HepG2 (cell line): ENCODE results near the gene ZNF132. TPM values are rescaled to one million over a fixed set of nuclear protein-coding genes. Genes with fewer than 3 reads are reported as not detected.
A peak's percentile ranks its signal among the peaks of the same experiment; 100 is the strongest.

Experiments used
- ATAD3A ChIP-seq: sonication (generic); formaldehyde crosslinking; IDR thresholded peaks from 2 replicates; pipeline ENCODE4 v1.4.0; 2020; ENCODE audit warnings: missing genetic modification reagents
- CEBPB ChIP-seq: IDR thresholded peaks from 2 replicates; pipeline ENCODE4 v1.6.1; 2011; ENCODE audit warnings: low read depth, low read length, improper control_type of control experiment, borderline replicate concordance
- HNRNPUL1 ChIP-seq: fragments of 200-400 bp; formaldehyde crosslinking; IDR thresholded peaks from 2 replicates; pipeline ENCODE4 v1.6.1; 2017; ENCODE audit warnings: low read depth, mild to moderate bottlenecking, low read length, moderate library complexity
- POGK ChIP-seq: sonication (generic); formaldehyde crosslinking; conservative IDR thresholded peaks from 2 replicates; pipeline ENCODE4 v1.8.0; 2022; ENCODE audit warnings: mild to moderate bottlenecking, moderate library complexity, missing genetic modification reagents
- SAFB2 ChIP-seq: sonication (generic); formaldehyde crosslinking; IDR thresholded peaks from 2 replicates; pipeline ENCODE4 v1.5.1; 2020; ENCODE audit warnings: missing genetic modification reagents, low read depth, mild to moderate bottlenecking, borderline replicate concordance
- TSC22D2 ChIP-seq: sonication (generic); formaldehyde crosslinking; IDR thresholded peaks from 2 replicates; pipeline ENCODE4 v1.5.1; 2020; ENCODE audit warnings: missing genetic modification reagents, mild to moderate bottlenecking, borderline replicate concordance
- ZNF468 ChIP-seq: sonication (generic); formaldehyde crosslinking; IDR thresholded peaks from 2 replicates; pipeline ENCODE4 v1.8.0; 2022; ENCODE audit warnings: mild to moderate bottlenecking, moderate library complexity, missing genetic modification reagents
- ZNF512B ChIP-seq: sonication (generic); formaldehyde crosslinking; IDR thresholded peaks from 2 replicates; pipeline ENCODE4 v1.5.1; 2020; ENCODE audit warnings: missing genetic modification reagents, mild to moderate bottlenecking, borderline replicate concordance
- ZNF572 ChIP-seq: sonication (generic); formaldehyde crosslinking; IDR thresholded peaks from 2 replicates; pipeline ENCODE4 v1.5.1; 2020; ENCODE audit warnings: mild to moderate bottlenecking, missing genetic modification reagents
- ZNF574 ChIP-seq: sonication (generic); formaldehyde crosslinking; IDR thresholded peaks from 2 replicates; pipeline ENCODE4 v1.4.0; 2020; ENCODE audit warnings: missing genetic modification reagents
- ZNF589 ChIP-seq: sonication (generic); formaldehyde crosslinking; conservative IDR thresholded peaks from 2 replicates; pipeline ENCODE4 v1.8.0; 2022; ENCODE audit warnings: mild to moderate bottlenecking, moderate library complexity, missing genetic modification reagents
- ZNF615 ChIP-seq: sonication (generic); formaldehyde crosslinking; IDR thresholded peaks from 2 replicates; pipeline ENCODE4 v1.5.0; 2020; ENCODE audit warnings: mild to moderate bottlenecking, missing genetic modification reagents, borderline replicate concordance
- ZNF687 ChIP-seq: sonication (generic); formaldehyde crosslinking; IDR thresholded peaks from 2 replicates; pipeline ENCODE4 v1.5.1; 2020; ENCODE audit warnings: mild to moderate bottlenecking, missing genetic modification reagents, moderate library complexity
- polyA plus RNA-seq, 8 experiments: library from polyadenylated mRNA; depleted of rRNA in 3 of 8; stranded (reverse) in 7 of 8; unstranded in 1 of 8; fragments of >200 nt; fragmentation: Illumina TruSeq in 4 of 8; extraction: Trizol in 4 of 8; gene quantifications; 2 replicates each; pipeline versions ENCODE4 v1.2.1 to v1.2.3, GENCODE V29; 2011 to 2016; ENCODE audit warnings: low read depth in 4 of 8, missing spikeins in 1 of 8, mixed read lengths in 1 of 8; ENCODE audit not compliant: insufficient read depth in 1 of 8
- total RNA-seq, 5 experiments: library from RNA; depleted of rRNA; stranded (reverse); fragments of >200 nt; fragmentation: Illumina TruSeq; extraction: Trizol; gene quantifications; 2 replicates each; pipeline ENCODE4 v1.2.3, GENCODE V29; 2016; ENCODE audit warnings: low read depth in 1 of 5
- TF ChIP-seq, protein P1 (sequence below): sonication (generic); formaldehyde crosslinking; IDR thresholded peaks from 2 replicates; pipeline ENCODE4 v1.8.1; 2022; ENCODE audit warnings: mild to moderate bottlenecking, missing genetic modification reagents

ZNF132 gene
- total and polyA plus RNA-seq, 2 of the 13 experiments (the other 11 are each of a cell fraction or from before 2014, with no cell fraction given) = not detected

- no peak for TF ChIP-seq ZNF512B (CRISPR knock-in tag)
- TF ChIP-seq ZNF574 = peak; percentile 81
- TF ChIP-seq TSC22D2 = no peak; the same call in 1 of the 2 replicates
- no peak for TF ChIP-seq HNRNPUL1
- no peak for TF ChIP-seq CEBPB
- no peak for TF ChIP-seq SAFB2 (CRISPR knock-in tag)
- TF ChIP-seq ZNF615 (CRISPR knock-in tag) = no peak
- no peak for TF ChIP-seq ZNF589 (CRISPR knock-in tag)
- TF ChIP-seq ZNF572 = 0 out of 2 replicates have a peak, but pooled peaks have one; percentile 58
- TF ChIP-seq POGK (CRISPR knock-in tag) = 0 out of 2 replicates have a peak, but pooled peaks have one; percentile 59
- TF ChIP-seq ZNF687 (CRISPR knock-in tag) = peak; percentile 85
- no peak for TF ChIP-seq ZNF468 (CRISPR knock-in tag)
- TF ChIP-seq, protein P1, sequence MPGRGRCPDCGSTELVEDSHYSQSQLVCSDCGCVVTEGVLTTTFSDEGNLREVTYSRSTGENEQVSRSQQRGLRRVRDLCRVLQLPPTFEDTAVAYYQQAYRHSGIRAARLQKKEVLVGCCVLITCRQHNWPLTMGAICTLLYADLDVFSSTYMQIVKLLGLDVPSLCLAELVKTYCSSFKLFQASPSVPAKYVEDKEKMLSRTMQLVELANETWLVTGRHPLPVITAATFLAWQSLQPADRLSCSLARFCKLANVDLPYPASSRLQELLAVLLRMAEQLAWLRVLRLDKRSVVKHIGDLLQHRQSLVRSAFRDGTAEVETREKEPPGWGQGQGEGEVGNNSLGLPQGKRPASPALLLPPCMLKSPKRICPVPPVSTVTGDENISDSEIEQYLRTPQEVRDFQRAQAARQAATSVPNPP (CRISPR knock-in tag) = no peak
- no peak for TF ChIP-seq ATAD3A (CRISPR knock-in tag)
These were observed 27.0 kb upstream of the ZNF132 start, which contains the start of gene ZNF324 (continued) for GRCh38 chr19:58466760-58467589.
